Hepatocyte (in vitro differentiated cells): ENCODE results near the gene ZBTB7C. TPM values are rescaled to one million over a fixed set of nuclear protein-coding genes. Genes with fewer than 3 reads are reported as not detected.

Experiments used
- DNase-seq: peaks from one replicate; pipeline ENCODE4 v3.0.0-alpha.2; 2016; ENCODE audit warnings: low spot score
- H2AFZ ChIP-seq: fragments of 200-600 bp; sonication (generic); 2 replicates; pipeline ENCODE4 v1.6.0; 2016; ENCODE audit warnings: antibody characterized with exemption, mild to moderate bottlenecking
- H3K27ac ChIP-seq: fragments of 200-600 bp; sonication (generic); 2 replicates; pipeline ENCODE4 v1.5.1; 2016; ENCODE audit warnings: mild to moderate bottlenecking
- H3K27me3 ChIP-seq: fragments of 200-600 bp; sonication (generic); 2 replicates; pipeline ENCODE4 v1.6.1; 2016
- H3K36me3 ChIP-seq: fragments of 200-600 bp; sonication (generic); replicated peaks from 2 replicates; pipeline ENCODE4 v1.5.1; 2016; ENCODE audit warnings: low read depth; ENCODE audit not compliant: insufficient read depth
- H3K4me1 ChIP-seq: fragments of 200-600 bp; sonication (generic); 2 replicates; pipeline ENCODE4 v1.5.1; 2016; ENCODE audit warnings: mild to moderate bottlenecking, moderate library complexity; ENCODE audit not compliant: insufficient read depth
- H3K4me2 ChIP-seq: fragments of 200-600 bp; sonication (generic); 2 replicates; pipeline ENCODE4 v1.6.0; 2016
- H3K4me3 ChIP-seq: fragments of 200-600 bp; sonication (generic); 2 replicates; pipeline ENCODE4 v1.5.1; 2016; ENCODE audit warnings: mild to moderate bottlenecking
- H3K79me2 ChIP-seq: fragments of 200-600 bp; sonication (generic); 2 replicates; pipeline ENCODE4 v1.6.0; 2017; ENCODE audit warnings: mild to moderate bottlenecking
- H3K9me2 ChIP-seq: fragments of 200-600 bp; sonication (generic); replicated peaks from 2 replicates; pipeline ENCODE4 v1.6.0; 2017; ENCODE audit warnings: mild to moderate bottlenecking; ENCODE audit not compliant: insufficient read depth
- H3K9me3 ChIP-seq: fragments of 200-600 bp; sonication (generic); 2 replicates; pipeline ENCODE4 v1.5.1; 2016; ENCODE audit warnings: low read depth, mild to moderate bottlenecking
- H4K20me1 ChIP-seq: fragments of 200-600 bp; sonication (generic); 2 replicates; pipeline ENCODE4 v1.6.0; 2016; ENCODE audit warnings: mild to moderate bottlenecking; ENCODE audit not compliant: insufficient read depth, poor library complexity, severe bottlenecking
- CTCF ChIP-seq: fragments of 200-600 bp; sonication (generic); IDR thresholded peaks from 2 replicates; pipeline ENCODE4 v1.5.1; 2016; ENCODE audit warnings: antibody characterized with exemption, mild to moderate bottlenecking; ENCODE audit not compliant: poor library complexity
- EZH2 ChIP-seq: fragments of 200-600 bp; sonication (generic); IDR thresholded peaks from 2 replicates; pipeline ENCODE4 v1.6.1; 2016; ENCODE audit warnings: antibody characterized with exemption, mild to moderate bottlenecking, borderline replicate concordance
- EZH2phosphoT487 ChIP-seq: fragments of 200-600 bp; sonication (generic); IDR thresholded peaks from one replicate; pipeline ENCODE4 v1.6.1; 2018; ENCODE audit warnings: antibody characterized with exemption, mild to moderate bottlenecking, low read depth, moderate library complexity; ENCODE audit not compliant: unreplicated experiment, severe bottlenecking
- WGBS: methylation state at CpG from one replicate; pipeline ENCODE4 v1.1.6; 2016; ENCODE audit warnings: low lambda C conversion rate; ENCODE audit errors: missing lambda C conversion rate; 5-methylcytosine and 5-hydroxymethylcytosine counted together
- polyA plus RNA-seq: library from polyadenylated mRNA; unstranded; fragments of >200 nt; fragmentation: Nextera tagmentation; extraction: Ambion mirVana; gene quantifications from 2 replicates; pipeline ENCODE4 v1.2.1, GENCODE V29; 2016
- total RNA-seq: library from RNA; depleted of rRNA; stranded (reverse); fragments of >200 nt; gene quantifications from 2 replicates; pipeline ENCODE4 v1.2.3, GENCODE V29; 2014

The ZBTB7C gene
- total and polyA plus RNA-seq, 2 experiments from 2014 or later = 0.70 to 1.0 TPM

DNA sequence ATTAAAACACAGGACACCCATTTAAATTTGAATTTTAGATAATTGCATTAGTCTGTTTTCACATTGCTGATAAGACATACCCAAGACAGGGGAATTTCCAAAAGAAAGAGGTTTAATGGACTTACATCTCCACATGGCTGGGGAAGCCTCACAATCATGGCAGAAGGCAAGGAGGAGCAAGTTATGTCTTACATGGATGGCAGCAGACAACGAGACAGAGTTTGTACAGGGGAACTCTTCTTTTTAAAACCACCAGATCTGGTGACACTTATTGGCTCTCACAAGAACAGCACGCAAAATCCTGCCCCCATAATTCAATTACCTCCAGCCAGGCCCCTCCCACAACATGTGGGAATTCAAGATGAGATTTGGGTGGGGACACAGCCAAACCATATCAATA lies 398.9 kb downstream of the ZBTB7C start:
- 91% methylated on average over 2 of the region's 2 CpGs for WGBS

DNA sequence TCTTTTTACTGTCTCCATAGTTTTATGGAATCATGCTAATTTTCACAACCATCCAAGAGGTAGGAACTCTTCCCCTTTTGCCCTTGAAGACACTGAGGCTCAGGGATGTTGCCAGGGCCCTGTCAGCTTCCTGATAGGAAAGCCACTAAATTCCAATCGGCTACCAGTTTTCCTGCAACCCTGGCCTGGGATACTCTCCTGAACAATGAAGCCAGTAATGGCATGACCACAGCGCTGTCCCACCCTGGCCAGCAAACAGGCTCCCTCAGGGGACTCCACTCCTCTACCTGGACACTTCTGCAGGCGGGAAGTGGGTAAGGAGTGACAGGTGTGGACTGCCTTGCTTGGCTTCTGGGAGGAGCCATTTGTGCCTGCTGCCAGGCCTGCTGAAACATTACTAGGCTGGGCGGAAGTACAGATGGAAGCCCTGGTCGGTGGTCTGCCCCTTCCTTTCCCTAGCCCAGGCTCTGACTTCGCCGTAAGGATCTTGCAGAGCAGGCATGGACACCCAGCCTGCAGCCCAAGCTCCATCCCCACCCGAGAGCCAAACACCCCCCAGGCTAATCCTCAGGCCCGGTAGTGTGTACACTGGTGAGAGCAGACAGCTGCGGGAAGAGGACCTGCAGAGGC lies 400.0 kb downstream of the ZBTB7C start:
- no peak overlapping the region for H3K27ac ChIP-seq
- H3K4me1 ChIP-seq = no peaks in the 10 kb centered on the region
- no peak overlapping the region for H3K4me2 ChIP-seq
- no peaks in the 10 kb centered on the region for H3K36me3 ChIP-seq
- H4K20me1 ChIP-seq = no peaks in the 10 kb centered on the region
- TF ChIP-seq CTCF = no peak
- TF ChIP-seq EZH2phosphoT487 = no peak
- TF ChIP-seq EZH2 = no peak
- H3K27me3 ChIP-seq = peaks cover 4% of the 10 kb centered on the region
- H3K9me3 ChIP-seq = no peaks in the 10 kb centered on the region
- H3K4me3 ChIP-seq = no peak overlapping the region
- WGBS = 90% methylated on average over 10 of the region's 10 CpGs
- DNase-seq = no peak
- no peak overlapping the region for H2AFZ ChIP-seq
- H3K79me2 ChIP-seq = no peaks in the 10 kb centered on the region
- no peaks in the 10 kb centered on the region for H3K9me2 ChIP-seq

More for the DNA sequence above, 398.9 kb downstream of the ZBTB7C start:
- Histone ChIP-seq H3K9me2 (no peaks in the 10 kb centered on the region), H3K4me2 (no peak overlapping the region), H2AFZ (no peak overlapping the region), H3K9me3 (no peaks in the 10 kb centered on the region), H3K36me3 (no peaks in the 10 kb centered on the region), H3K4me3 (no peak overlapping the region), H3K4me1 (no peaks in the 10 kb centered on the region), H3K27me3 (peaks cover 4% of the 10 kb centered on the region), H3K27ac (no peak overlapping the region), H3K79me2 (no peaks in the 10 kb centered on the region), H4K20me1 (no peaks in the 10 kb centered on the region)
- DNase-seq = no peak
- TF ChIP-seq EZH2phosphoT487 (no peak), CTCF (no peak), EZH2 (no peak)

- Histone ChIP-seq H4K20me1 (no peaks in the 10 kb centered on the region), H3K9me2 (no peaks in the 10 kb centered on the region), H3K4me1 (no peaks in the 10 kb centered on the region), H3K79me2 (no peaks in the 10 kb centered on the region), H3K4me3 (peak overlapping the region; percentile 97), H3K36me3 (no peaks in the 10 kb centered on the region), H3K9me3 (no peaks in the 10 kb centered on the region), H3K27me3 (no peaks in the 10 kb centered on the region), H3K4me2 (peak overlapping the region; percentile 99), H2AFZ (peak overlapping the region; percentile 96), H3K27ac (peak overlapping the region; percentile 29)
- TF ChIP-seq CTCF = peak; percentile 57
- no peak for TF ChIP-seq EZH2
- no peak for TF ChIP-seq EZH2phosphoT487
- WGBS = 4% methylated on average over 33 of the region's 68 CpGs
- peak; percentile 89 for DNase-seq
Measured at GRCh38 chr18:48007955-48008701, 401.1 kb downstream of the ZBTB7C start.
